Endodermal cell (in vitro differentiated cells): ENCODE results near the gene DERL3. TPM values are rescaled to one million over a fixed set of nuclear protein-coding genes. Genes with fewer than 3 reads are reported as not detected.

Source experiments
- DNase-seq: peaks from one replicate; pipeline ENCODE4 v3.0.0-alpha.2; 2017
- H3K27ac ChIP-seq: 2 replicates; pipeline ENCODE4 v1.5.1; 2013; ENCODE audit warnings: mild to moderate bottlenecking, low read depth, low read length, moderate library complexity
- H3K27me3 ChIP-seq: 2 replicates; pipeline ENCODE4 v1.6.1; 2013; ENCODE audit warnings: mild to moderate bottlenecking, low read length, moderate library complexity; ENCODE audit not compliant: insufficient read depth, control insufficient read depth, poor library complexity, severe bottlenecking
- H3K36me3 ChIP-seq: 2 replicates; pipeline ENCODE4 v1.7.0; 2013; ENCODE audit warnings: mild to moderate bottlenecking, low read length, moderate library complexity; ENCODE audit not compliant: control insufficient read depth, insufficient read depth
- H3K4me1 ChIP-seq: one replicate; pipeline ENCODE4 v1.7.0; 2013; ENCODE audit warnings: low read length; ENCODE audit not compliant: control insufficient read depth, insufficient read depth
- H3K4me3 ChIP-seq: 2 replicates; pipeline ENCODE4 v1.5.1; 2013; ENCODE audit warnings: mild to moderate bottlenecking, low read length, moderate library complexity
- H3K9ac ChIP-seq: 2 replicates; pipeline ENCODE4 v1.6.1; 2013; ENCODE audit warnings: mild to moderate bottlenecking, low read length, moderate library complexity; ENCODE audit not compliant: poor library complexity, severe bottlenecking; ENCODE audit errors: extremely low read depth
- H3K9me3 ChIP-seq: 2 replicates; pipeline ENCODE4 v1.6.1; 2013; ENCODE audit warnings: mild to moderate bottlenecking, low read length, moderate library complexity; ENCODE audit not compliant: control insufficient read depth
- H3K27ac Mint-ChIP-seq: 2 replicates; pipeline ENCODE4 v1.8.0; 2020; ENCODE audit warnings: mixed read lengths
- H3K27me3 Mint-ChIP-seq: 2 replicates; pipeline ENCODE4 v1.8.0; 2021; ENCODE audit warnings: mild to moderate bottlenecking, mixed read lengths; ENCODE audit not compliant: insufficient read depth
- H3K36me3 Mint-ChIP-seq: 2 replicates; pipeline ENCODE4 v1.8.0; 2020; ENCODE audit warnings: low read depth, mixed read lengths
- H3K4me1 Mint-ChIP-seq: 2 replicates; pipeline ENCODE4 v1.8.0; 2020; ENCODE audit warnings: mixed read lengths
- H3K4me3 Mint-ChIP-seq: 2 replicates; pipeline ENCODE4 v1.8.0; 2020; ENCODE audit warnings: mild to moderate bottlenecking, moderate library complexity, mixed read lengths
- H3K9me3 Mint-ChIP-seq: 2 replicates; pipeline ENCODE4 v1.8.0; 2020; ENCODE audit warnings: mild to moderate bottlenecking, mixed read lengths
- CTCF ChIP-seq: fragments of 200-600 bp; sonication (generic); conservative IDR thresholded peaks from 2 replicates; pipeline ENCODE4 v1.5.0; 2021; ENCODE audit warnings: antibody characterized with exemption, mild to moderate bottlenecking
- WGBS, 2 experiments: methylation state at CpG; one replicate each; pipeline versions ENCODE4 v1.1.5 to v1.1.7; 2013; ENCODE audit warnings: missing lambda C conversion rate in 2 of 2, mixed read lengths in 1 of 2; ENCODE audit not compliant: insufficient coverage in 1 of 2, insufficient read length in 1 of 2; 5-methylcytosine and 5-hydroxymethylcytosine counted together
- total RNA-seq, 2 donors: library from RNA; stranded (reverse); fragmentation: NEBNext Ultra II Directional in 1 of 2; extraction: Animal tissue kit (Norgen Biotek cat#: 25700) in 1 of 2; gene quantifications; 2 replicates in 1 of 2; 3 replicates in 1 of 2; pipeline ENCODE4 v1.2.1, GENCODE V29; 2021

DERL3 gene
- total RNA-seq, 2 donors from 2014 or later = 6.3 to 7.6 TPM

DNA sequence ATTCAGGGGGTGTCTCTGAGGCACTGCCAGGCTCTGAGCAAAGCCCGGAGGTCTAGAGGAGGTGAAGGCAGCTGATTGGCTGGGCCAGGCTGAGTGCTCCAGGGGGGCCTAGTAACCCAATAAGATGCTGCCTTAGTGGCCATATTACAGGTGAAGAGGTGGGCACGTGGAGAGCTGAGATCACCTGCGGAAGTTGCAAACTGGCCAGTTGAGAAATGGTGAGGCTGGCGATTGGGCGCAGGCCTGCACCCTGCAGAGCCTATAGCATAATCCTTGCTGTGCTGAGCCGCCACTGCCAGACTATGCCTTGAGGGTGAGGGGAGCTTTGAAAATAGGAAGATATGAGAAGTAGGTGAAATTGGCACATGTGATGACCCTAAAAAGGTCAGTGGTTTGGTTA lies 21.7 kb downstream of the DERL3 start:
- 96 to 97% methylated on average over 6 of the region's 6 CpGs for WGBS, 2 experiments
- Mint-ChIP-seq H3K36me3 (peaks cover 89% of the 10 kb centered on the region), H3K27me3 (no peaks in the 10 kb centered on the region), H3K27ac (no peak overlapping the region), H3K4me1 (no peaks in the 10 kb centered on the region), H3K4me3 (no peak overlapping the region), H3K9me3 (no peaks in the 10 kb centered on the region)
- no peaks in the 10 kb centered on the region for H3K4me1 ChIP-seq
- DNase-seq = no peak
- peaks cover 82% of the 10 kb centered on the region for H3K36me3 ChIP-seq
- no peak overlapping the region for H3K9ac ChIP-seq
- no peaks in the 10 kb centered on the region for H3K27me3 ChIP-seq
- H3K9me3 ChIP-seq = no peaks in the 10 kb centered on the region
- H3K27ac ChIP-seq = no peak overlapping the region
- TF ChIP-seq CTCF = no peak
- no peak overlapping the region for H3K4me3 ChIP-seq

GRCh38 chr22:23816156-23816976 lies 22.4 kb downstream of the DERL3 start:
- H3K4me3 Mint-ChIP-seq = no peak overlapping the region

GRCh38 chr22:23815541-23816155 lies 23.2 kb downstream of the DERL3 start:
- no peak for DNase-seq
- H3K9ac ChIP-seq = no peak overlapping the region
- no peaks in the 10 kb centered on the region for H3K9me3 ChIP-seq
- no peak overlapping the region for H3K27ac ChIP-seq
- H3K4me1 ChIP-seq = no peaks in the 10 kb centered on the region
- Mint-ChIP-seq H3K9me3 (no peaks in the 10 kb centered on the region), H3K36me3 (peaks cover 92% of the 10 kb centered on the region), H3K27me3 (no peaks in the 10 kb centered on the region), H3K4me3 (no peak overlapping the region), H3K27ac (no peak overlapping the region), H3K4me1 (no peaks in the 10 kb centered on the region)
- H3K27me3 ChIP-seq = no peaks in the 10 kb centered on the region
- peaks cover 89% of the 10 kb centered on the region for H3K36me3 ChIP-seq
- no peak for TF ChIP-seq CTCF
- no peak overlapping the region for H3K4me3 ChIP-seq
- whole genome bisulfite sequencing, 2 experiments = 95 to 98% methylated on average over 4 to 9 of the region's 10 CpGs

More at GRCh38 chr22:23816156-23816976, 22.4 kb downstream of the DERL3 start:
- WGBS, 2 experiments = 89 to 91% methylated on average over 14 to 18 of the region's 18 CpGs
- H3K4me1 Mint-ChIP-seq = no peaks in the 10 kb centered on the region
- Histone ChIP-seq H3K4me3 (no peak overlapping the region), H3K4me1 (no peaks in the 10 kb centered on the region), H3K27ac (no peak overlapping the region), H3K9ac (no peak overlapping the region), H3K9me3 (no peaks in the 10 kb centered on the region), H3K36me3 (peaks cover 89% of the 10 kb centered on the region), H3K27me3 (no peaks in the 10 kb centered on the region)
- DNase-seq = no peak
- peaks cover 90% of the 10 kb centered on the region for H3K36me3 Mint-ChIP-seq
- no peaks in the 10 kb centered on the region for H3K27me3 Mint-ChIP-seq
- no peak for TF ChIP-seq CTCF
- H3K9me3 Mint-ChIP-seq = no peaks in the 10 kb centered on the region
- H3K27ac Mint-ChIP-seq = no peak overlapping the region
